Fibroblast of lung (primary cell): ENCODE data around the gene AICDA.

ENCODE experiments used
- EZH2 ChIP-seq: IDR thresholded peaks from 2 replicates; pipeline ENCODE4 v1.5.1; 2012; ENCODE audit warnings: low read length, control low read depth, mild to moderate bottlenecking; ENCODE audit errors: missing control alignments
- TF ChIP-seq, protein P1 (sequence below), 2 donors: IDR thresholded peaks in 1 of 2; conservative IDR thresholded peaks in 1 of 2; 1 replicate in 1 of 2; 2 replicates in 1 of 2; pipeline ENCODE4 v1.5.1; 2011 to 2012; ENCODE audit warnings: low read length in 2 of 2, control low read depth in 1 of 2, inconsistent platforms in 1 of 2, low read depth in 1 of 2, mild to moderate bottlenecking in 1 of 2

DNA sequence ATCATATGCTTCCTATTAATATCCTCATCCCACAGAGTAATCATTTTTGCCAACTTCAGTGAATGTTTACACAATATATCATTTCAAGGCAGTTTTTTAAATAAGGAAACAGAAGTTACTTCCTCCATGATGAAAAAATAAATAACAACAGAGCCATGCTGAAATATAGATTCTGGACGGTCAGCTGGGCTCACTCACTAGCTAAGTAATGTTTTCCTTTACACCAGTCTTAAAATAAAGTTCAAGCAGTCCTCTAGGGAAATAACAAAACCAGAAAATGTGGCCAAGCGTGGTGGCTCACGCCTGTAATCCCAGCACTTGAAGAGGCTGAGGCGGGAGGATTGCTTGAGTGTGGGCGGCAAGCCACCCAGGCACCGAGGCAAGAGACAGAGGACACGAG is 28.7 kb downstream of the AICDA start:
- no peak for TF ChIP-seq EZH2
- TF ChIP-seq, protein P1, sequence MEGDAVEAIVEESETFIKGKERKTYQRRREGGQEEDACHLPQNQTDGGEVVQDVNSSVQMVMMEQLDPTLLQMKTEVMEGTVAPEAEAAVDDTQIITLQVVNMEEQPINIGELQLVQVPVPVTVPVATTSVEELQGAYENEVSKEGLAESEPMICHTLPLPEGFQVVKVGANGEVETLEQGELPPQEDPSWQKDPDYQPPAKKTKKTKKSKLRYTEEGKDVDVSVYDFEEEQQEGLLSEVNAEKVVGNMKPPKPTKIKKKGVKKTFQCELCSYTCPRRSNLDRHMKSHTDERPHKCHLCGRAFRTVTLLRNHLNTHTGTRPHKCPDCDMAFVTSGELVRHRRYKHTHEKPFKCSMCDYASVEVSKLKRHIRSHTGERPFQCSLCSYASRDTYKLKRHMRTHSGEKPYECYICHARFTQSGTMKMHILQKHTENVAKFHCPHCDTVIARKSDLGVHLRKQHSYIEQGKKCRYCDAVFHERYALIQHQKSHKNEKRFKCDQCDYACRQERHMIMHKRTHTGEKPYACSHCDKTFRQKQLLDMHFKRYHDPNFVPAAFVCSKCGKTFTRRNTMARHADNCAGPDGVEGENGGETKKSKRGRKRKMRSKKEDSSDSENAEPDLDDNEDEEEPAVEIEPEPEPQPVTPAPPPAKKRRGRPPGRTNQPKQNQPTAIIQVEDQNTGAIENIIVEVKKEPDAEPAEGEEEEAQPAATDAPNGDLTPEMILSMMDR (conservative IDR thresholded peaks at IDR 0.05 in 1 of 2, IDR thresholded peaks at IDR 0.05 in 1 of 2; ENCODE audit: low read depth in 1 of 2, low read length in 2 of 2), result no peak
